Lung (tissue), 12 donors: ENCODE measurements around the gene CSRNP3. TPM values are rescaled to one million over a fixed set of nuclear protein-coding genes. Genes with fewer than 3 reads are reported as not detected.

Experiments used
- ATAC-seq: fragments of 200-7000 bp; cut with Tn5 transposase; one replicate; pipeline ENCODE4 v1.9.1; 2020; ENCODE audit warnings: moderate number of reproducible peaks; ENCODE audit not compliant: insufficient read depth, low FRiP score
- DNase-seq, 3 donors: peaks; one replicate each; pipeline ENCODE4 v3.0.0-alpha.2; 2013 to 2017
- H3K27ac ChIP-seq, 2 donors: one replicate each; pipeline ENCODE4 v1.5.1; 2013; ENCODE audit warnings: mild to moderate bottlenecking in 2 of 2, moderate library complexity in 2 of 2, control low read depth in 1 of 2, inconsistent platforms in 1 of 2, low read depth in 1 of 2, low read length in 1 of 2
- H3K27me3 ChIP-seq, 3 donors: one replicate each; pipeline ENCODE4 v1.5.1; 2013; ENCODE audit warnings: low read length in 2 of 3; ENCODE audit not compliant: control insufficient read depth in 3 of 3, insufficient read depth in 3 of 3
- H3K36me3 ChIP-seq, 4 donors: one replicate each; pipeline ENCODE4 v1.5.1; 2013; ENCODE audit warnings: low read length in 4 of 4, mild to moderate bottlenecking in 1 of 4, moderate library complexity in 1 of 4; ENCODE audit not compliant: control insufficient read depth in 4 of 4, insufficient read depth in 4 of 4
- H3K4me1 ChIP-seq, 5 donors: one replicate each; pipeline ENCODE4 v1.5.1; 2013; ENCODE audit warnings: low read length in 5 of 5, mild to moderate bottlenecking in 2 of 5, moderate library complexity in 1 of 5; ENCODE audit not compliant: control insufficient read depth in 5 of 5, insufficient read depth in 5 of 5
- H3K4me3 ChIP-seq: one replicate; pipeline ENCODE4 v1.5.1; 2013; ENCODE audit warnings: mild to moderate bottlenecking, control low read depth, moderate library complexity
- H3K9ac ChIP-seq, 2 donors: one replicate each; pipeline ENCODE4 v1.5.1; 2013; ENCODE audit warnings: low read length in 2 of 2, control low read depth in 1 of 2; ENCODE audit not compliant: insufficient read depth in 1 of 2
- H3K9me3 ChIP-seq, 4 donors: one replicate each; pipeline ENCODE4 v1.5.1; 2013; ENCODE audit warnings: low read length in 3 of 4, mild to moderate bottlenecking in 1 of 4, moderate library complexity in 1 of 4; ENCODE audit not compliant: control insufficient read depth in 4 of 4, insufficient read depth in 3 of 4
- CTCF ChIP-seq: IDR thresholded peaks from 2 replicates; pipeline ENCODE4 v1.5.1; 2012; ENCODE audit warnings: mild to moderate bottlenecking; ENCODE audit errors: control extremely low read depth, extremely low read depth
- WGBS, 2 donors: extraction: QIAGEN DNeasy Blood & Tissue Kit; methylation state at CpG; one replicate each; pipeline ENCODE4 v1.1.7; 2013; 5-methylcytosine and 5-hydroxymethylcytosine counted together
- polyA plus RNA-seq, 2 donors: library from polyadenylated mRNA; stranded (reverse); fragments of 200-250 nt; gene quantifications; one replicate each; pipeline ENCODE4 v1.2.1, GENCODE V29; 2013
- total RNA-seq, 2 donors: library from RNA; depleted of rRNA in 1 of 2; stranded (reverse); fragments of >200 nt in 1 of 2; gene quantifications; one replicate each; pipeline ENCODE4 v1.2.1, GENCODE V29; 2014 to 2021
- donor health status: control.
- donor health status: control.
- donor health status: Bipolar disorder and iron deficiency.
- donor health status: healthy.
- donor health status: DM: yes; HTN: yes; CAD: no.

The CSRNP3 gene
- total and polyA plus RNA-seq, 4 donors = 0.25 to 8.7 (median 1.8) TPM

- Histone ChIP-seq H3K9me3 (peaks cover 0 to 12% (median 2%) of the 10 kb centered on the region in 4 donors), H3K27me3 (no peaks in the 10 kb centered on the region), H3K27ac (no peak overlapping the region), H3K36me3 (no peaks in the 10 kb centered on the region), H3K4me3 (no peak overlapping the region), H3K4me1 (no peaks in the 10 kb centered on the region), H3K9ac (no peak overlapping the region)
- ATAC-seq = no peak
- no peak for TF ChIP-seq CTCF
- 61 to 76% methylated on average over 2 of the region's 2 CpGs for WGBS, 2 donors
- no peak for DNase-seq
Measured at GRCh38 chr2:165425556-165425955, 43.9 kb upstream of the CSRNP3 start.

DNA sequence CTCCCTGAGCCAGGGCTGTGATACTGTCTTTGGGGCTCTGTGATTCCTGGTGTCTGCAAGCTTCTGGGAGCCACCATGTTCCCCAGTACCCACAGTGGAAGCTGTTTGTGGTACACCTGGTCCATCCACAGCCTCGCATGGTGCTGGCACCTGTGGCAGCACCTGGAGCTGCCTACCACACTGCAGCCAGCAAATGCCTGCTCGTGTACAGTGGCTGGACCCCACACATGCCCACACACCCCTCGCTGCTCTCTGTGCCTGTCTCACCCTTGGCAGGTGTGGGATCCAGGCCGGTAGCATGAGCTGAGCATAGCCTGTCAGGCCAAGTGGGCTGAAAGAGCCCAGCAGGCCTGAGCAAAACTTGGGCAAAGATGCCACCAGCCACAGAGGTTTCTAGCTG lies 41.8 kb upstream of the CSRNP3 start:
- no peak overlapping the region for H3K9ac ChIP-seq
- no peak overlapping the region for H3K4me3 ChIP-seq
- H3K4me1 ChIP-seq = no peaks in the 10 kb centered on the region
- no peak for ATAC-seq
- no peak overlapping the region for H3K27ac ChIP-seq
- H3K36me3 ChIP-seq = no peaks in the 10 kb centered on the region
- no peak for TF ChIP-seq CTCF
- peaks cover 0 to 7% (median 1%) of the 10 kb centered on the region in 4 donors for H3K9me3 ChIP-seq
- no peaks in the 10 kb centered on the region for H3K27me3 ChIP-seq
- DNase-seq = no peak
- 90 to 95% methylated on average over 4 of the region's 4 CpGs for WGBS, 2 donors

DNA sequence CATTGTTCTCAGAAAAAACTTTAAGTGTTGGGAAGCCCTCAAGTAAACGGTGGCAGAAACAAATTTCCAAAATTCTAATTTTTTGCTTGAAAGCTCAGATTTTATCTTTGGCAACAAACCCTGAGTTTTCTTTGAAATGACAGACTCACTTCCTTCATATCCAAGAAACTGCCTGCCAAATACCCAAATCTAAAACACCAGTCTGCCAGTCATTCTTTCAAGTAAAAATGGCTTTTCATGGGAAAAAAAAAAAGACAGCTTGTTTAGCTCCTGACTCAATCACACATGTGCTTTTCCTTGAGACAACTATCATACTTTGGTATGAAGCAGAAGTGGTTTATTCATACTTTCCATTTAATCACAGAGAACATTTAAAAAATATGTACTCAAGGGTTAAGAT lies 40.6 kb upstream of the CSRNP3 start:
- no peak for ATAC-seq
- no peak for DNase-seq
- Histone ChIP-seq H3K4me1 (no peaks in the 10 kb centered on the region), H3K4me3 (no peak overlapping the region), H3K27me3 (no peaks in the 10 kb centered on the region), H3K36me3 (no peaks in the 10 kb centered on the region), H3K9ac (no peak overlapping the region), H3K27ac (no peak overlapping the region), H3K9me3 (peaks cover 0 to 3% (median 0%) of the 10 kb centered on the region in 4 donors)
- 37 to 41% methylated on average over 1 of the region's 1 CpG for WGBS, 2 donors
- no peak for TF ChIP-seq CTCF

DNA sequence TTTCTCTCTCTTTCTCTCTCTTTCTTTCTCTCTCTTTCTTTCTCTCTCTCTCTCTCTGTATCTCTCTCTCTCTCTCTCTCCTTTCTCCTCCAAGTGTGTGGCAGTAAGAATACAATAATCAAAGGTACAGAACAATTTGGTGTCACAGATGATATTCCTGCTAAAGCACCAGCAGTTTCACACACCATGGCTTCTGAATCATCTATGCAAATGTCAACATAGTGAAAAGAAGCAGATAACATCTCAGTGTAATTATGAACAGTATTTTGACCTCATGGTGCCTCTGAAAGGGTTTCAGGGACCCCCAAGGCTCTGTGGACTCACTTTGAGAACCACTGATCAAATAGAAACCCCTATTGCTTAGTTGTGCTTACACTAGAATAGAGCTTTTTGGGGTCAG lies 38.5 kb upstream of the CSRNP3 start:
- no peaks in the 10 kb centered on the region for H3K36me3 ChIP-seq
- H3K27me3 ChIP-seq = no peaks in the 10 kb centered on the region
- no peak overlapping the region for H3K4me3 ChIP-seq
- no peak overlapping the region for H3K9ac ChIP-seq
- no peak overlapping the region for H3K27ac ChIP-seq
- peaks cover 0 to 3% (median 0%) of the 10 kb centered on the region in 4 donors for H3K9me3 ChIP-seq
- DNase-seq (no peak), ATAC-seq (no peak)
- TF ChIP-seq CTCF = no peak
- no peaks in the 10 kb centered on the region for H3K4me1 ChIP-seq
